Neural progenitor cell (in vitro differentiated cells): ENCODE measurements around the gene TYR.

ENCODE experiments used
- EZH2 ChIP-seq: fragments of 200-600 bp; sonication (generic); IDR thresholded peaks from 2 replicates; pipeline ENCODE4 v1.6.1; 2017; ENCODE audit warnings: antibody characterized with exemption, mild to moderate bottlenecking, moderate library complexity
- TF ChIP-seq, protein P1 (sequence below): fragments of 200-600 bp; sonication (generic); IDR thresholded peaks from 2 replicates; pipeline ENCODE4 v1.5.1; 2017; ENCODE audit warnings: antibody characterized with exemption, mild to moderate bottlenecking

DNA sequence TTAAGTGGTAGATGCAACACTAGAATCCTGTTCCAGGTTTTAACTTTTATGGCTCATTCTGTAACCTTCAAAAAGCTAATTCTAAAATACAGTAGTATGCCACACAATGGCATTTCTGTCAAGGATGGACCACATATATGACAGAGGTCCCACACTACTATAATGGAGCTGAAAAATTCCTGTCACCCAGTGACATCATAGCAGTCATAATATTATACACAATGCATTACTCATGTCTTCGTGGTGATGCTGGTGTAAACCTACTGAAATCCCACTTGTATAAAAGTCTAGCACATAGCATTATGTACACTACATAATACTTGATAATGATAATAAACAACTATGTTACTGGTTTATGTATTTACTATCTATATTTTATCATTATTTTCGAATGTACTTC, 12.1 kb downstream of the TYR start:
- TF ChIP-seq, protein P1, sequence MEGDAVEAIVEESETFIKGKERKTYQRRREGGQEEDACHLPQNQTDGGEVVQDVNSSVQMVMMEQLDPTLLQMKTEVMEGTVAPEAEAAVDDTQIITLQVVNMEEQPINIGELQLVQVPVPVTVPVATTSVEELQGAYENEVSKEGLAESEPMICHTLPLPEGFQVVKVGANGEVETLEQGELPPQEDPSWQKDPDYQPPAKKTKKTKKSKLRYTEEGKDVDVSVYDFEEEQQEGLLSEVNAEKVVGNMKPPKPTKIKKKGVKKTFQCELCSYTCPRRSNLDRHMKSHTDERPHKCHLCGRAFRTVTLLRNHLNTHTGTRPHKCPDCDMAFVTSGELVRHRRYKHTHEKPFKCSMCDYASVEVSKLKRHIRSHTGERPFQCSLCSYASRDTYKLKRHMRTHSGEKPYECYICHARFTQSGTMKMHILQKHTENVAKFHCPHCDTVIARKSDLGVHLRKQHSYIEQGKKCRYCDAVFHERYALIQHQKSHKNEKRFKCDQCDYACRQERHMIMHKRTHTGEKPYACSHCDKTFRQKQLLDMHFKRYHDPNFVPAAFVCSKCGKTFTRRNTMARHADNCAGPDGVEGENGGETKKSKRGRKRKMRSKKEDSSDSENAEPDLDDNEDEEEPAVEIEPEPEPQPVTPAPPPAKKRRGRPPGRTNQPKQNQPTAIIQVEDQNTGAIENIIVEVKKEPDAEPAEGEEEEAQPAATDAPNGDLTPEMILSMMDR = no peak
- no peak for TF ChIP-seq EZH2
